DMS79 (cell line): ENCODE measurements around the gene SRSF2.
A peak's percentile ranks its signal among the peaks of the same experiment; 100 is the strongest.
"Not testable (repeated sequence)": the region's sequence is repeated elsewhere in the genome, so short reads cannot be mapped to it uniquely, and the experiment has no call there.

ENCODE experiments used
- DNase-seq: peaks from one replicate; lab custom pipeline; 2025; lab: John Stamatoyannopoulos, UW

Gene SRSF2

GRCh38 chr17:76737676-76738467 is 741 bp upstream of the SRSF2 start, which contains the start of gene MFSD11:
Gene MFSD11, plus strand, starts transcription at chr17:76738119. Its CDS starts 234 bp downstream, at chr17:76738353.
- peak; percentile 74 for DNase-seq

GRCh38 chr17:76736349-76737081 is 616 bp downstream of the SRSF2 start:
- no peak for DNase-seq

GRCh38 chr17:76735586-76736348 is 1.4 kb downstream of the SRSF2 start:
- DNase-seq, result no peak

GRCh38 chr17:76735006-76735405 is 2.1 kb downstream of the SRSF2 start:
- no peak for DNase-seq

GRCh38 chr17:76734080-76734840 is 2.9 kb downstream of the SRSF2 start:
- no peak for DNase-seq

- DNase-seq, result no peak
Observed at GRCh38 chr17:76733618-76733957, 3.5 kb downstream of the SRSF2 start.

GRCh38 chr17:76732734-76733617 is 4.2 kb downstream of the SRSF2 start:
- DNase-seq, result no peak

- not testable (repeated sequence) for DNase-seq
Observed at GRCh38 chr17:76731800-76732733, 5.1 kb downstream of the SRSF2 start.

GRCh38 chr17:76727745-76728456 is 9.2 kb downstream of the SRSF2 start:
- no peak for DNase-seq

GRCh38 chr17:76726776-76727718 is 10.1 kb downstream of the SRSF2 start, which contains the start of gene METTL23:
Gene METTL23, plus strand, starts transcription at chr17:76726839. Its CDS starts 2,872 bp downstream, at chr17:76729711.
- peak; percentile 32 for DNase-seq

- peak; percentile 82 for DNase-seq
Observed at GRCh38 chr17:76726231-76726775, 10.8 kb downstream of the SRSF2 start, which contains the start of gene JMJD6. Gene JMJD6, minus strand, starts transcription at chr17:76726606. Its CDS starts 131 bp downstream, at chr17:76726475.

- DNase-seq, result no peak
Observed at GRCh38 chr17:76725580-76726230, 11.4 kb downstream of the SRSF2 start.

- no peak for DNase-seq
Observed at GRCh38 chr17:76723812-76724211, 13.3 kb downstream of the SRSF2 start.

GRCh38 chr17:76722977-76723376 is 14.2 kb downstream of the SRSF2 start:
- DNase-seq, result not testable (repeated sequence)

GRCh38 chr17:76722279-76722678 is 14.9 kb downstream of the SRSF2 start:
- no peak for DNase-seq

- no peak for DNase-seq
Observed at GRCh38 chr17:76721463-76721862, 15.7 kb downstream of the SRSF2 start.

GRCh38 chr17:76720941-76721340 is 16.2 kb downstream of the SRSF2 start:
- no peak for DNase-seq
